H1 (cell line): ENCODE measurements around the gene FOSL2. TPM values are rescaled to one million over a fixed set of nuclear protein-coding genes. Genes with fewer than 3 reads are reported as not detected.
A peak's percentile ranks its signal among the peaks of the same experiment; 100 is the strongest.

Experiments
- CTCF ChIA-PET: fragments of 300-600 bp; sonication (Branson Sonifier 250); formaldehyde crosslinking; loops from one replicate; lab custom pipeline; 2021; ENCODE audit not compliant: partially characterized antibody; lab: Charles Lee
- POLR2A ChIA-PET: fragments of 300-600 bp; sonication (Branson Sonifier 250); formaldehyde crosslinking; loops from one replicate; lab custom pipeline; 2021; ENCODE audit warnings: inconsistent platforms; ENCODE audit not compliant: partially characterized antibody; lab: Charles Lee
- DNase-seq, 2 experiments: peaks; one replicate each; pipeline versions ENCODE4 v3.0.0 to v3.0.0-alpha.2; 2010 to 2022; ENCODE audit warnings: low spot score in 2 of 2, low read depth in 1 of 2, mixed read lengths in 1 of 2
- FAIRE-seq: peaks from 2 replicates; lab custom pipeline; 2011; peaks lifted over from hg19 to GRCh38; lab: Jason Lieb, UNC
- H2AFZ ChIP-seq: 2 replicates; pipeline ENCODE4 v1.8.1; 2012; ENCODE audit warnings: low read length, inconsistent platforms
- H2AK5ac ChIP-seq: 2 replicates; pipeline ENCODE4 v1.6.1; 2013; ENCODE audit warnings: low read depth, low read length
- H2BK120ac ChIP-seq: replicated peaks from 2 replicates; pipeline ENCODE3; 2013; ENCODE audit warnings: low read depth, low read length, inconsistent platforms
- H2BK12ac ChIP-seq: 2 replicates; pipeline ENCODE4 v1.6.1; 2013; ENCODE audit warnings: low read depth, low read length
- H2BK15ac ChIP-seq: 2 replicates; pipeline ENCODE4 v1.6.1; 2013; ENCODE audit warnings: low read length
- H2BK20ac ChIP-seq: 2 replicates; pipeline ENCODE4 v1.6.1; 2013; ENCODE audit warnings: low read length
- H2BK5ac ChIP-seq: 2 replicates; pipeline ENCODE4 v1.6.1; 2013; ENCODE audit warnings: low read depth, low read length
- H3K14ac ChIP-seq: 2 replicates; pipeline ENCODE4 v1.6.1; 2013; ENCODE audit warnings: inconsistent platforms; ENCODE audit not compliant: insufficient read length
- H3K18ac ChIP-seq: 2 replicates; pipeline ENCODE4 v1.6.1; 2013; ENCODE audit warnings: low read length; ENCODE audit errors: extremely low read depth
- H3K23ac ChIP-seq: 2 replicates; pipeline ENCODE4 v1.6.1; 2013; ENCODE audit warnings: inconsistent platforms; ENCODE audit not compliant: insufficient read length
- H3K23me2 ChIP-seq: 2 replicates; pipeline ENCODE4 v1.6.1; 2013; ENCODE audit warnings: low read depth, low read length
- H3K27ac ChIP-seq: 2 replicates; pipeline ENCODE4 v1.6.1; 2011; ENCODE audit warnings: low read depth, low read length, inconsistent platforms
- H3K27me3 ChIP-seq, 4 experiments: replicated peaks in 1 of 4; 1 replicate in 1 of 4; 2 replicates in 3 of 4; pipeline versions ENCODE4 v1.6.1 to v1.8.1; 2011 to 2013; ENCODE audit warnings: low read length in 3 of 4, mild to moderate bottlenecking in 3 of 4, inconsistent platforms in 2 of 4, mixed read lengths in 2 of 4, moderate library complexity in 1 of 4; ENCODE audit not compliant: control insufficient read depth in 3 of 4, insufficient read depth in 3 of 4; ENCODE audit errors: extremely low read depth in 1 of 4
- H3K36me3 ChIP-seq, 4 experiments: 2 replicates each; pipeline versions ENCODE4 v1.6.1 to v1.8.1; 2011 to 2013; ENCODE audit warnings: mild to moderate bottlenecking in 4 of 4, low read length in 3 of 4, moderate library complexity in 2 of 4, control low read depth in 1 of 4, inconsistent platforms in 1 of 4; ENCODE audit not compliant: insufficient read depth in 4 of 4, control insufficient read depth in 2 of 4
- H3K4ac ChIP-seq: replicated peaks from 2 replicates; pipeline ENCODE3; 2013; ENCODE audit warnings: low read length, low read depth, mixed read lengths, inconsistent platforms; ENCODE audit not compliant: insufficient read length
- H3K4me1 ChIP-seq, 4 experiments: replicated peaks in 1 of 4; 1 replicate in 1 of 4; 2 replicates in 3 of 4; pipeline versions ENCODE4 v1.6.1 to v1.8.1; 2011 to 2013; ENCODE audit warnings: low read length in 3 of 4, inconsistent platforms in 2 of 4, mixed read lengths in 1 of 4; ENCODE audit not compliant: insufficient read depth in 4 of 4, control insufficient read depth in 3 of 4
- H3K4me2 ChIP-seq, 2 experiments: 2 replicates each; pipeline versions ENCODE4 v1.6.1 to v1.8.1; 2011 to 2013; ENCODE audit warnings: low read depth in 2 of 2, low read length in 2 of 2, control low read depth in 1 of 2, inconsistent platforms in 1 of 2, mild to moderate bottlenecking in 1 of 2; ENCODE audit not compliant: insufficient read depth in 1 of 2
- H3K4me3 ChIP-seq, 4 experiments: fragments of 200-600, 300-600 bp in 1 of 4; sonication (generic), shearing (Covaris generic), sonication (Bioruptor Twin) in 1 of 4; 2 replicates each; pipeline versions ENCODE4 v1.5.1 to v1.8.1; 2011 to 2016; ENCODE audit warnings: low read length in 4 of 4, low read depth in 3 of 4, control low read depth in 2 of 4, inconsistent platforms in 2 of 4, mild to moderate bottlenecking in 2 of 4, mixed read lengths in 1 of 4, moderate library complexity in 1 of 4; ENCODE audit not compliant: insufficient read depth in 2 of 4; ENCODE audit errors: extremely low read depth in 1 of 4
- H3K56ac ChIP-seq: replicated peaks from 2 replicates; pipeline ENCODE3; 2013; ENCODE audit warnings: low read depth, mild to moderate bottlenecking, mixed read lengths, low read length, inconsistent platforms; ENCODE audit not compliant: insufficient read length
- H3K79me1 ChIP-seq: 2 replicates; pipeline ENCODE4 v1.6.1; 2013; ENCODE audit warnings: low read depth, low read length, control low read depth
- H3K79me2 ChIP-seq, 2 experiments: 2 replicates each; pipeline versions ENCODE4 v1.6.1 to v1.8.1; 2012 to 2013; ENCODE audit warnings: low read length in 2 of 2, mild to moderate bottlenecking in 2 of 2, inconsistent platforms in 1 of 2; ENCODE audit not compliant: insufficient read depth in 2 of 2, control insufficient read depth in 1 of 2
- H3K9ac ChIP-seq, 4 experiments: replicated peaks in 1 of 4; 1 replicate in 1 of 4; 2 replicates in 3 of 4; pipeline versions ENCODE4 v1.6.1 to v1.8.1; 2011 to 2013; ENCODE audit warnings: low read depth in 3 of 4, low read length in 3 of 4, control low read depth in 2 of 4, mild to moderate bottlenecking in 2 of 4, moderate library complexity in 2 of 4, inconsistent platforms in 1 of 4; ENCODE audit errors: extremely low read depth in 1 of 4
- H3K9me3 ChIP-seq, 2 experiments: 2 replicates each; pipeline versions ENCODE4 v1.6.1 to v1.8.1; 2012 to 2013; ENCODE audit warnings: mild to moderate bottlenecking in 2 of 2, moderate library complexity in 2 of 2, control low read depth in 1 of 2, inconsistent platforms in 1 of 2, low read depth in 1 of 2, low read length in 1 of 2, mixed read lengths in 1 of 2; ENCODE audit not compliant: insufficient read depth in 2 of 2
- H4K20me1 ChIP-seq, 2 experiments: replicated peaks in 1 of 2; 2 replicates each; pipeline versions ENCODE3 to v1.8.1; 2011 to 2013; ENCODE audit warnings: inconsistent platforms in 2 of 2, low read length in 2 of 2, mild to moderate bottlenecking in 1 of 2; ENCODE audit not compliant: insufficient read depth in 2 of 2, control insufficient read depth in 1 of 2
- H4K5ac ChIP-seq: 2 replicates; pipeline ENCODE4 v1.6.1; 2013; ENCODE audit warnings: low read length, low read depth, mixed read lengths, inconsistent platforms; ENCODE audit not compliant: insufficient read length
- H4K8ac ChIP-seq: 2 replicates; pipeline ENCODE4 v1.8.0; 2013; ENCODE audit warnings: mild to moderate bottlenecking, moderate library complexity, low read length, inconsistent platforms; ENCODE audit not compliant: insufficient read depth; ENCODE audit errors: extremely low read depth
- H4K91ac ChIP-seq: replicated peaks from 2 replicates; pipeline ENCODE3; 2013; ENCODE audit warnings: low read length, mixed read lengths, inconsistent platforms; ENCODE audit not compliant: insufficient read length
- ATF3 ChIP-seq: IDR thresholded peaks from 2 replicates; pipeline ENCODE4 v1.6.1; 2011; ENCODE audit warnings: low read depth, mild to moderate bottlenecking, low read length; ENCODE audit not compliant: insufficient read depth
- CBX8 ChIP-seq: fragments of 300-800, 300-1000 bp; sonication (generic); IDR thresholded peaks from 2 replicates; pipeline ENCODE4 v1.7.1; 2016; ENCODE audit warnings: low read depth, low read length, borderline replicate concordance
- CHD1 ChIP-seq: IDR thresholded peaks from 2 replicates; pipeline ENCODE4 v1.6.1; 2012; ENCODE audit warnings: low read depth, low read length, improper control_type of control experiment
- SAP30 ChIP-seq: fragments of 300-600 bp; sonication (generic); IDR thresholded peaks from 2 replicates; pipeline ENCODE4 v1.7.1; 2012; ENCODE audit warnings: low read length, moderate library complexity, mild to moderate bottlenecking, inconsistent platforms; ENCODE audit not compliant: insufficient read depth, insufficient replicate concordance
- SIX5 ChIP-seq: IDR thresholded peaks from 2 replicates; pipeline ENCODE4 v1.6.1; 2011; ENCODE audit warnings: mild to moderate bottlenecking, low read depth, low read length
- TAF1 ChIP-seq: IDR thresholded peaks from 2 replicates; pipeline ENCODE4 v1.6.1; 2011; ENCODE audit warnings: mild to moderate bottlenecking, low read depth, low read length
- TEAD4 ChIP-seq: IDR thresholded peaks from 2 replicates; pipeline ENCODE4 v1.6.1; 2012; ENCODE audit warnings: low read depth, low read length, inconsistent platforms, mixed read lengths
- ZNF274 ChIP-seq: IDR thresholded peaks from 2 replicates; pipeline ENCODE4 v1.7.0; 2012; ENCODE audit warnings: low read length, borderline replicate concordance; ENCODE audit errors: extremely low read depth
- WGBS, 2 experiments: shearing (Covaris generic) in 1 of 2; methylation state at CpG; one replicate each; pipeline versions ENCODE4 v1.1.6 to v1.1.7; 2013 to 2015; ENCODE audit warnings: low lambda C conversion rate in 2 of 2, mixed read lengths in 2 of 2, inconsistent platforms in 1 of 2, low coverage in 1 of 2, missing lambda C conversion rate in 1 of 2; ENCODE audit not compliant: insufficient replicate concordance in 2 of 2, insufficient coverage in 1 of 2, insufficient read length in 1 of 2; ENCODE audit errors: extremely low coverage in 1 of 2, missing lambda C conversion rate in 1 of 2; 5-methylcytosine and 5-hydroxymethylcytosine counted together
- polyA plus RNA-seq, 7 experiments: library from polyadenylated mRNA; depleted of rRNA in 3 of 7; stranded (reverse) in 5 of 7; unstranded in 2 of 7; fragments of >200 nt in 5 of 7; fragments of 200-250 nt in 2 of 7; gene quantifications; 1 replicate in 5 of 7; 2 replicates in 1 of 7; 4 replicates in 1 of 7; pipeline versions ENCODE4 v1.2.1 to v1.2.3, GENCODE V29; 2011 to 2013; ENCODE audit warnings: missing spikeins in 2 of 7, mixed read lengths in 2 of 7
- total RNA-seq: library from RNA; stranded (reverse); fragmentation: NEBNext Ultra II Directional; extraction: Animal tissue kit (Norgen Biotek cat#: 25700); gene quantifications from 2 replicates; pipeline ENCODE4 v1.2.1, GENCODE V29; 2021
- TF ChIP-seq, protein P1 (sequence below), 3 experiments: IDR thresholded peaks; 1 replicate in 2 of 3; 2 replicates in 1 of 3; pipeline versions ENCODE4 v1.5.1 to v1.6.1; 2011; ENCODE audit warnings: low read length in 3 of 3, mild to moderate bottlenecking in 3 of 3, inconsistent platforms in 2 of 3, low read depth in 1 of 3, moderate library complexity in 1 of 3; ENCODE audit not compliant: insufficient read depth in 1 of 3; ENCODE audit errors: control extremely low read depth in 1 of 3

FOSL2 gene
- total and polyA plus RNA-seq, 2 of the 8 experiments (the other 6 are each of a cell fraction or from before 2014, with no cell fraction given): 1.5 to 4.5 TPM

- no peak overlapping the region for H3K14ac ChIP-seq
- ChIA-PET POLR2A (no interaction called here), CTCF (interaction anchor here (0.5 to 2.4 kb wide), 19 partner anchors 8 to 738 kb away, joined by 3 to 12 read pairs (median 4); no protein-coding TSS in a partner anchor)
- H2BK120ac ChIP-seq: no peak overlapping the region
- DNase-seq (no peak), FAIRE-seq (no peak)
- no peaks in the 10 kb centered on the region for H3K36me3 ChIP-seq
- no peak overlapping the region for H2BK20ac ChIP-seq
- peaks cover 0 to 2% of the 10 kb centered on the region in 2 experiments for H4K20me1 ChIP-seq
- H2BK12ac ChIP-seq: no peak overlapping the region
- no peaks in the 10 kb centered on the region; a peak in 1 of 7 replicates for H3K4me1 ChIP-seq
- no peaks in the 10 kb centered on the region for H3K23me2 ChIP-seq
- no peak overlapping the region for H3K18ac ChIP-seq
- H2AFZ ChIP-seq: peak overlapping the region; percentile 45; the same call in 1 of the 2 replicates
- no peak overlapping the region for H3K4ac ChIP-seq
- H3K27ac ChIP-seq: no peak overlapping the region
- no peak overlapping the region for H4K91ac ChIP-seq
- H2BK5ac ChIP-seq: no peak overlapping the region
- H2BK15ac ChIP-seq: no peak overlapping the region
- WGBS, 2 experiments: 83% methylated on average over 19 of the region's 19 CpGs; no CpG with 5 or more reads in 1 of the 2 experiments
- H3K23ac ChIP-seq: no peak overlapping the region
- no peaks in the 10 kb centered on the region for H3K79me2 ChIP-seq
- H3K9me3 ChIP-seq: no peaks in the 10 kb centered on the region
- H3K4me2 ChIP-seq: no peak overlapping the region
- no peak overlapping the region for H3K9ac ChIP-seq
- H3K79me1 ChIP-seq: no peaks in the 10 kb centered on the region
- no peak overlapping the region for H3K56ac ChIP-seq
- H3K27me3 ChIP-seq: no peaks in the 10 kb centered on the region
- H3K4me3 ChIP-seq: no peak overlapping the region
- H4K5ac ChIP-seq: no peak overlapping the region
- no peak overlapping the region for H4K8ac ChIP-seq
- H2AK5ac ChIP-seq: no peak overlapping the region
- TF ChIP-seq ATF3: no peak
- TF ChIP-seq TEAD4: no peak
- no peak for TF ChIP-seq SIX5
- TF ChIP-seq CBX8: no peak
- TF ChIP-seq TAF1: no peak
- no peak for TF ChIP-seq ZNF274
- TF ChIP-seq CHD1: no peak
- no peak for TF ChIP-seq SAP30
- TF ChIP-seq, protein P1, sequence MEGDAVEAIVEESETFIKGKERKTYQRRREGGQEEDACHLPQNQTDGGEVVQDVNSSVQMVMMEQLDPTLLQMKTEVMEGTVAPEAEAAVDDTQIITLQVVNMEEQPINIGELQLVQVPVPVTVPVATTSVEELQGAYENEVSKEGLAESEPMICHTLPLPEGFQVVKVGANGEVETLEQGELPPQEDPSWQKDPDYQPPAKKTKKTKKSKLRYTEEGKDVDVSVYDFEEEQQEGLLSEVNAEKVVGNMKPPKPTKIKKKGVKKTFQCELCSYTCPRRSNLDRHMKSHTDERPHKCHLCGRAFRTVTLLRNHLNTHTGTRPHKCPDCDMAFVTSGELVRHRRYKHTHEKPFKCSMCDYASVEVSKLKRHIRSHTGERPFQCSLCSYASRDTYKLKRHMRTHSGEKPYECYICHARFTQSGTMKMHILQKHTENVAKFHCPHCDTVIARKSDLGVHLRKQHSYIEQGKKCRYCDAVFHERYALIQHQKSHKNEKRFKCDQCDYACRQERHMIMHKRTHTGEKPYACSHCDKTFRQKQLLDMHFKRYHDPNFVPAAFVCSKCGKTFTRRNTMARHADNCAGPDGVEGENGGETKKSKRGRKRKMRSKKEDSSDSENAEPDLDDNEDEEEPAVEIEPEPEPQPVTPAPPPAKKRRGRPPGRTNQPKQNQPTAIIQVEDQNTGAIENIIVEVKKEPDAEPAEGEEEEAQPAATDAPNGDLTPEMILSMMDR (IDR thresholded peaks at IDR 0.05; ENCODE audit: control extremely low read depth in 1 of 3, insufficient read depth in 1 of 3, low read depth in 1 of 3, low read length in 3 of 3): no peak
Observed at GRCh38 chr2:28451793-28452533, 59.3 kb downstream of the FOSL2 start.
